SJCRH30 (cell line): ENCODE results near the gene WSCD1. TPM values are rescaled to one million over a fixed set of nuclear protein-coding genes. Genes with fewer than 3 reads are reported as not detected.

Experiments
- DNase-seq, 2 experiments: peaks; one replicate each; pipeline ENCODE4 v3.0.0-alpha.2; 2015 to 2020
- H3K27ac ChIP-seq: fragments of 250-450 bp; sonication (Bioruptor Pico); 2 replicates; pipeline ENCODE4 v1.5.1; 2020; ENCODE audit warnings: mild to moderate bottlenecking, moderate library complexity
- H3K27me3 ChIP-seq: fragments of 250-450 bp; sonication (Bioruptor Pico); 2 replicates; pipeline ENCODE4 v1.5.1; 2020; ENCODE audit warnings: mild to moderate bottlenecking, moderate library complexity
- H3K36me3 ChIP-seq: fragments of 250-450 bp; sonication (Bioruptor Pico); 2 replicates; pipeline ENCODE4 v1.5.1; 2020; ENCODE audit warnings: mild to moderate bottlenecking, moderate library complexity
- H3K4me1 ChIP-seq: fragments of 250-450 bp; sonication (Bioruptor Pico); 2 replicates; pipeline ENCODE4 v1.5.1; 2020; ENCODE audit warnings: mild to moderate bottlenecking, moderate library complexity
- H3K4me3 ChIP-seq: fragments of 250-450 bp; sonication (Bioruptor Pico); 2 replicates; pipeline ENCODE4 v1.5.1; 2020; ENCODE audit warnings: mild to moderate bottlenecking, moderate library complexity
- H3K9me3 ChIP-seq: fragments of 250-450 bp; sonication (Bioruptor Pico); replicated peaks from 2 replicates; pipeline ENCODE4 v1.5.1; 2020; ENCODE audit warnings: mild to moderate bottlenecking, moderate library complexity
- total RNA-seq: library from RNA; depleted of rRNA; stranded (reverse); fragments of >200 nt; shearing (Covaris generic); gene quantifications from 2 replicates; pipeline ENCODE4 v1.2.3, GENCODE V29; 2014

The WSCD1 gene
- total RNA-seq, 1 experiment from 2014 or later = 101 TPM

DNA sequence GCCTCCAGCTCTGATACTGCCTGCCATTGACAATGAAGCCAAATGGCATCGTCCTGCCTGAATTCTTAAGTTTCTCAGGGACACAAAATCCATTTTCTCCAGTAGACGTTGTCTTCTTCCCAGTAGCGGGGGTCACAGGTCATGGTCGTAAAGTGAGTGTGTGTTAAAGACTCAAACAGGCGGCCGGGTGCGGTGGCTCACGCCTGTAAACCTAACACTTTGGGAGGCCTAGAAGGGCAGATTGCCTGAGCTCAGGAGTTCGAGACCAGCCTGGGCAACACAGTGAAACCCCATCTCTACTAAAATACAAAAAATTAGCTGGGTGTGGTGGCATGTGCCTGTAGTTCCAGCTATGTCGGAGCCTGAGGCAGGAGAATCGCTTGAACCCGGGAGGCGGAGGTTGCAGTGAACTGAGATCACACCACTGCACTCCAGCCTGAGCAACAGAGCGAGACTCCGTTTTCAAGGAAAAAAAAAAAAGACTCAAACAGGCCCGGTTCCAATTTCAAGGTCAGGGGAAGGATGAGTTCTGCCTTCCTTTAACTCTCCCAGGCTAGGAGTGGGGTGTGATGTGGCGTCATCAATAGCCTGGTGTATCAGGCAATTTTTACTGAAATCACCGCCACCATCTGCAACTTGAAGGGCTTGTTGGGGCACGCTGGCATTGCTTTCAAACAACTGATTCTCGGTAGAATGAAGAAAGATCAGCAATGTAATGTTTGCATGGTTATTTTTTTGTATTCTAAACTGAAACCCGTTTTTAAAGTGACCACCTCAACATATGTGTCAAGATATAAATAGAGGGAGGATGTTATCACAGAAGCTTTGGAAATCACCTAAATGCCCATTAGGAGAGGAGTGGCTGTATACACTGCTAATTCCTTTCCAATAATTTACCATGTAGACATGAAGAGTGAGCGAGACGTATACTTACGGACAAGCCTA lies 91.0 kb downstream of the WSCD1 start:
- Histone ChIP-seq H3K4me3 (no peak overlapping the region), H3K4me1 (peaks cover 37% of the 10 kb centered on the region), H3K36me3 (no peaks in the 10 kb centered on the region), H3K27ac (no peak overlapping the region; the same call in 1 of the 2 replicates), H3K9me3 (no peaks in the 10 kb centered on the region), H3K27me3 (no peaks in the 10 kb centered on the region)
- DNase-seq = no peak

DNA sequence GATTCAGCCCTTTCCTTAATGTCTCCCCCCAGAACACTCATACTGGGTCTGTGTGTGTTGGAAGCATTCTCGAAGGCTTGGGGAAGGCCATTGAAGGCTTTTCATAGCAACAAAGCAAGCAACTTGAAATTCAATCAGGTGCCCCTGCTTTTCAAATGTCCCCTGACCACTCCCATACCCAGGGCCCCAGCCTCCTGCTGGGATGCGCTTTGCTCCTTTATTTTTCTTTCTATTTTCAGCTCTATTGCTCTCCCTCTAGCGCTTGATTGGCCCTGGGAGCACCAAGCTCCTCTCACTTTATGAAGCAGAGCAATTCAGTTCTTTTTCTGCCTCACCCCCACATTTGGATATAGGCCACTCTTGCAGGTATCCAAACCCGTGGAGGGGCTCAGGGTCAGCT lies 92.0 kb downstream of the WSCD1 start:
- Histone ChIP-seq H3K4me1 (peaks cover 44% of the 10 kb centered on the region), H3K27me3 (no peaks in the 10 kb centered on the region), H3K27ac (peak overlapping the region; percentile 69; the same call in 1 of the 2 replicates), H3K36me3 (no peaks in the 10 kb centered on the region), H3K4me3 (no peak overlapping the region), H3K9me3 (no peaks in the 10 kb centered on the region)
- DNase-seq = peak; percentile 27 to 59

- DNase-seq = peak; percentile 91 to 92
- H3K27ac ChIP-seq = peak overlapping the region; percentile 69
- no peaks in the 10 kb centered on the region for H3K27me3 ChIP-seq
- peaks cover 44% of the 10 kb centered on the region for H3K4me1 ChIP-seq
- no peak overlapping the region for H3K4me3 ChIP-seq
- no peaks in the 10 kb centered on the region for H3K36me3 ChIP-seq
- no peaks in the 10 kb centered on the region for H3K9me3 ChIP-seq
Observed at GRCh38 chr17:6162892-6163291, 92.7 kb downstream of the WSCD1 start.

DNA sequence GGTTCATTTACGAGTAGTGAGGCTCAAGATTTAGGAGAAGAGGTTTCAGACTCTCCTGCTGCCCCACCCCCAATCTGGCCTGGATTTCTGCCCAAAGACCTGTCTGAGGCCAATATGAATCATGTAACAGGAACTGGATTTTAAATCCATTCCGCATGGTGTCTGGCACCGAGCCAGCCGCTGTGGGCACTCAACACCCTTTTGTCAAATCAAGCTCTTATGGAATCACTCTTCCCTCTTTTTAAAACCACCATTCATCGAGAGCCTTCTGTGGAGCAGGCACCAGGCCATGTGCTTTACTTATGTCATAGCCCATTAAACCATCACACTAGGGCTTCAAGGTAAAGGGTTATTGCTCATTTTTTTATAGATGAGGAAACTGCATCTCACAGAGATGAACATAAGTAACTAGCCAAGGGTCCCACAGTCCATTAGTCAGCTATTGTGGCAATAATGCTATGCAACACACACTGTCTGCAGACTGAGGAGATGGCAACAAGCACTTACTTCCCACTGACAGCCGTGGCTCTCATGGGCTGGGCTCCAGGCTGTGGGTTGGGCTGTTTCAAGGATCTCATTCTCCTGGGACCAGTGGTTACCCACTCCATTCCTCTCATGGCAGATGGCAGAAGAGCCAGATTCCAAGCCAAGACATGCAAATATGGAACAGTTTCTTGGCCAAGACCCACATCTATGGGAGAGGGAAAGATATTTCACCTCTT lies 93.6 kb downstream of the WSCD1 start:
- DNase-seq = peak; percentile 87 to 88
- no peaks in the 10 kb centered on the region for H3K36me3 ChIP-seq
- no peaks in the 10 kb centered on the region for H3K9me3 ChIP-seq
- H3K4me3 ChIP-seq = no peak overlapping the region
- H3K27me3 ChIP-seq = no peaks in the 10 kb centered on the region
- peak overlapping the region; percentile 69 for H3K27ac ChIP-seq
- H3K4me1 ChIP-seq = peaks cover 44% of the 10 kb centered on the region

DNA sequence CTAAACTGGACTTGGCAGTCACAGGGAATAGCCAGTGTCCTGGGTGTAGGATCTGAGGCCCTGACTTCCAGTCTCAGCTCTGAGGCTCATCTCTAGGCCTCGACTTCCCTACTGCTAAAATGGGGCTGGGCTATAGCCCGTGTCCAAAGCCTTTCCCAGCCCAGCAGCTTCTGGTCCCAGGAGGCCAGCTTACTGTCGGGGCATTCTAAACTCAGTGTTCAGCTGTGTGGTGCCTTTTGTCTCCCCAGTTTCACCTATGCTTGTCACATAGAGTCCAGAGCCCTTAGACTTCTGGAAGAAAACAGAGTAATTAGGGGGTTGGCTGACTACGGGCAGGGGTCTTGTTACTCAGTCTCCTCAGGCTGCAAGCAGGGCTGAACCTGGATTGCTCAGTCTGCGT lies 94.8 kb downstream of the WSCD1 start:
- H3K27me3 ChIP-seq = no peaks in the 10 kb centered on the region
- no peak for DNase-seq
- no peaks in the 10 kb centered on the region for H3K36me3 ChIP-seq
- H3K4me1 ChIP-seq = peaks cover 44% of the 10 kb centered on the region
- no peaks in the 10 kb centered on the region for H3K9me3 ChIP-seq
- H3K4me3 ChIP-seq = no peak overlapping the region
- no peak overlapping the region for H3K27ac ChIP-seq

DNA sequence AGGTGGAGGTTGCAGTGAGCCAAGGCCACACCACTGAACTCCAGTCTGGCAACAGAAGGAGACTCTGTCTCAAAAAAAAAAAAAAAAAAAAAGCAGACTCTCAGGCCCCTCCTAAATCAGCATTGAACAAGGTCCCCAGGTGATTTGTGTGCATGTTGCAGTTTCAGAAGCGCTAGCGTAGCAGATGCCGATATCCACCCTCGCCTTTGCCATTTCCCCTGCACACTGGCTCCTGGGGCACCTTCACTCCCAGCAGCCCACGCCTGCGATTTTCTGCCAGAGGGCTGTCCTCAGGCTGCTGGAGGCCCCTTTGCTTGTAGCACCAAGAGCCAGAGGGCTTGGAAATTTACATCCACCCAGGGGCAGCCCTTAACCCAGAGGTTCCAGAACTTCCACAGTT lies 95.6 kb downstream of the WSCD1 start:
- Histone ChIP-seq H3K27me3 (no peaks in the 10 kb centered on the region), H3K4me1 (peaks cover 44% of the 10 kb centered on the region), H3K27ac (no peak overlapping the region), H3K36me3 (no peaks in the 10 kb centered on the region), H3K9me3 (no peaks in the 10 kb centered on the region), H3K4me3 (no peak overlapping the region)
- DNase-seq = no peak

DNA sequence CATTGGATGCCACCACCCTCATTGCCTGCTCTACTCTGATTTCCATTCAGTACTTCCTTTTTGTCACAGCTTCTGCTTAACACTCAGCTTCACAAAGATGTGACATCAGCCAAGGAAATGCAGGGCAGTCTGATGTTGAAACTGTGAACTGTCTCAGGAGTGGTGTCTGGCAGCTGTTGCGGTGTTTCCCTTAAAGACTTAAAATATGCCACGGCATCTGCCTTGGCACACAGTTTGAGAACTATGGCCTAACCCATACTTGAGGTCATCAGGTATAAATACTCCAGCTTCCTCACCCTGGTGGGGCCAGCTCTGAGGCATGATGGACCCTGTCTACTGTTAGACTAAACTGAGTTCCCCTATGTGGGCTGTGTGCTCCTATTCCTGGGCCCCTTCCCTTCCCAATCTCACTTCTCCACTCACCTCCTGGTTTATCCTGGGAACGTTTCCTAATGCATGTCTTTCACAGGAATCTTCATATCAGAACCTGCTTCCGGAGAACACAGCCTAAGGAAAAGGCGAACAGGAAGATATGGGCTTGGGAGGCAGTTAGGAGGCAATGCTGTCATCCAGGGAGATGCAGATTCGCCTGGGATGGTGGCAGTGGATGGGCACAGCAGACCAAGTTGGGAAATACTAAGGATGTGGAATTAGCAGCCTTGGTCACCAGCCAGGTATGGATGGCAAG lies 96.5 kb downstream of the WSCD1 start:
- DNase-seq = peak in 1 of 2 experiments; percentile 31
- H3K27me3 ChIP-seq = no peaks in the 10 kb centered on the region

GRCh38 chr17:6168296-6168695 lies 98.1 kb downstream of the WSCD1 start:
- DNase-seq = no peak
- Histone ChIP-seq H3K36me3 (no peaks in the 10 kb centered on the region), H3K27ac (no peak overlapping the region), H3K4me3 (no peak overlapping the region), H3K4me1 (peaks cover 30% of the 10 kb centered on the region), H3K27me3 (no peaks in the 10 kb centered on the region), H3K9me3 (no peaks in the 10 kb centered on the region)

More for the DNA sequence above, 96.5 kb downstream of the WSCD1 start:
- no peak overlapping the region for H3K4me3 ChIP-seq
- H3K9me3 ChIP-seq = no peaks in the 10 kb centered on the region
- no peaks in the 10 kb centered on the region for H3K36me3 ChIP-seq
- H3K27ac ChIP-seq = no peak overlapping the region
- peaks cover 41% of the 10 kb centered on the region for H3K4me1 ChIP-seq

DNA sequence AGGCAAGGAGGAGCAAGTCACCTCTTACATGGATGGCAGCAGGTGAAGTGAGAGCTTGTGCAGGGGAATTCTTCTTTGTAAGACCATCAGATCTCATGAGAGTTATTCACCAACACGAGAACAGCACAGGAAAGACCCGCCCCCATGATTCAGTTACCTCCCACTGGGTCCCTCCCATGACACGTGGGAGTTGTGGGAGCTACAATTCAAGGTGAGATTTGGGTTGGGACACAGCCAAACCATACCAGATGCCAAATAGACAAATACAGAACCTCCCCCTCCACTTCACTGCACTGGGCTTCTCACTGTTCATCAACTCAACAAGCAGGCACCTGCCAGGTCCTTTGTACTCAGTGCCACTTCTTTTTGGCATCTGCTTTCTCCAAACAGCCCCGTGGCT lies 100.2 kb downstream of the WSCD1 start:
- H3K27me3 ChIP-seq = no peaks in the 10 kb centered on the region
- H3K9me3 ChIP-seq = no peaks in the 10 kb centered on the region
- peaks cover 10% of the 10 kb centered on the region for H3K4me1 ChIP-seq

GRCh38 chr17:6172642-6173330 lies 102.6 kb downstream of the WSCD1 start:
- Histone ChIP-seq H3K9me3 (no peaks in the 10 kb centered on the region), H3K4me1 (no peaks in the 10 kb centered on the region), H3K27me3 (no peaks in the 10 kb centered on the region), H3K4me3 (no peak overlapping the region), H3K36me3 (no peaks in the 10 kb centered on the region), H3K27ac (no peak overlapping the region)
- no peak for DNase-seq

More for the DNA sequence above, 100.2 kb downstream of the WSCD1 start:
- no peaks in the 10 kb centered on the region for H3K36me3 ChIP-seq
- no peak overlapping the region for H3K27ac ChIP-seq
- no peak overlapping the region for H3K4me3 ChIP-seq
- DNase-seq = no peak

GRCh38 chr17:6173653-6174052 lies 103.5 kb downstream of the WSCD1 start:
- H3K27me3 ChIP-seq = no peaks in the 10 kb centered on the region
- H3K27ac ChIP-seq = no peak overlapping the region
- H3K36me3 ChIP-seq = no peaks in the 10 kb centered on the region
- DNase-seq = no peak
- H3K4me1 ChIP-seq = no peaks in the 10 kb centered on the region
- H3K4me3 ChIP-seq = no peak overlapping the region
- H3K9me3 ChIP-seq = no peaks in the 10 kb centered on the region
